Esophagus muscularis mucosa (tissue), 2 donors: ENCODE measurements around the gene HS3ST4.

Experiments
- POLR2A ChIP-seq: fragments of 450-650 bp; IDR thresholded peaks from one replicate; pipeline ENCODE4 v1.6.1; 2017; ENCODE audit warnings: antibody characterized with exemption, moderate library complexity, mild to moderate bottlenecking, low read depth
- POLR2AphosphoS5 ChIP-seq, 2 donors: sonication (generic); formaldehyde crosslinking; IDR thresholded peaks; one replicate each; pipeline ENCODE4 v1.6.1; 2017; ENCODE audit warnings: antibody characterized with exemption in 2 of 2

DNA sequence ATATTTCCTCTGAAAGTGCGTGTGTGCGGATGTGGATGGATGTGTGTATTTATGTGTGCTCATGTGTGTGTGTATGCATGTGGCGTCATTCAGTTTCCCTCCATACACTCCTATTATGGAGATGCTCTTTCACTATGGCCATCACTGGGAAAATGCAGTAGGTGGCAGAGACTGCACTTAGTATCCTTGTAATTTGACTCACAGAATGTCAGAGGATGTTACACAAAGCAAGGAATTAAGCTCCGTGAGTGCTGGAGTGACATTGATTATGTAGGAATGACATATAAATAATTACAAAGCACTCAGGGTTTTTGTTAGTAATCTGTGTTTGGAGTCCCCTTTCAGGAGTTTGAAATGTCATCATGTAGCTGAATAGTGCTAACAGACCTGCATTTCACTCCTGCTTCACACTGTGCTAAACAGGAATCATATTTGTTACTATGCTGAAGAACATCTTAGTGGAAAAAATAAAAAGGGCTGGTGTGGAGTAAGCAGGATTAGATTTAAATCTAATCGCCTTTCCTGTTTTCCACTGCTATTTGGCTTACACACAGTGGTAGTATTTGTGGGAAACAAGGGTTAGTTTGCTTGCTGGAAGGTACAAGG, 59.6 kb downstream of the HS3ST4 start:
- TF ChIP-seq POLR2AphosphoS5 (IDR thresholded peaks at IDR 0.05) (no peak), POLR2A (no peak)
